Measurements from ENCODE around the gene SLC43A2. TPM values are rescaled to one million over a fixed set of nuclear protein-coding genes. Genes with fewer than 3 reads are reported as not detected.

SLC43A2 gene
- total and polyA plus RNA-seq, 4 donors, result 0.63 to 7.9 (median 4.7) TPM

DNA sequence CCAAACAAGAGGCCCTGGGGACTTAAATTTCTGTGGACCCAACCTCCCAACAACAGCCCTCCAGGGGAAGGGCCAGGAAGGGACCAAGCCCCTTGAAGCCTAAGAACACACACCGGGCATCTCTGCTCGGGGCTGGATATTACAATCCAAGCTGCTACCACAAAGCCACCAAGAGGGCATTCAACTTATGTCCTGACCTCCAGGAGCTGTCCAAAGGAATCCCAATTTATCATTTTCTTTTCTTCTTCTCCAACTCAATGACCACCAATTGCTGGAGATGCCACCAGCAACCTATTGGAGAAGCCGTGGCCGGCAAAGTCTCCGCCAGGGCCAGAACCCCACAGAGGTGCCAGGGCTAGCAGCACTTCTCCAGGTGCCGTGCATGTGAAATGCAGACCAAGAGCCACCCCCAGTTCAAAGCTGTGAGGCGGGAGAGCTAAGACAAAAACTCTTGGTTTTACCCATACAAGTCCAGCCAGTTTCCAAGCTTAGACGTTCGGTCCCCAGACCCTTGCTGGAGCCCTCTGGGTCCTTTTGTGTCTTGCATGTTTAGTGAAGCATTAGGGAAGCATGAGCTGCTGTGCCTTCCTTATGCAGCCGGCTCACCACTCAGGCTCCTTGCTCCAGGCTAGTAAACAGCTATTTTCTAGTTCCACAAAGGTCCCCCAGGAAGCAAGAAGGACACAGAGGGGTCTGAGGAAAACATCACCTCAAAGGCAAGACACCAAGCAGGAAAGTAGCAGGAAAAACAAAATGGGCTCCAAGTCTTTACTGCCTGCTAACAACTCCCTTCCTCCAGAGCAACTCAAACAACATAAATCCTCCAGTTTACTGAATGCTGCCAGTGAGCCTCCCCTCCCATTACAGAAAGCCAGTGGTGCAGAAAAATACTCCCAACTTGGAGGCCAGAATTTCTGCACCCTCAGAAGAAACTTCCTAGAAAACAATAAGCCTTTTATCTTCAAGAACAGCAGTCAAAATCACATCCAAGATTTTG lies 69.3 kb downstream of the SLC43A2 start:
- H3K27ac ChIP-seq (ENCODE audit: low read depth in 1 of 2, low read length in 2 of 2), result no peak overlapping the region
- H3K4me3 ChIP-seq (ENCODE audit: low read depth in 1 of 3, low read length in 3 of 3), result no peak overlapping the region

DNA sequence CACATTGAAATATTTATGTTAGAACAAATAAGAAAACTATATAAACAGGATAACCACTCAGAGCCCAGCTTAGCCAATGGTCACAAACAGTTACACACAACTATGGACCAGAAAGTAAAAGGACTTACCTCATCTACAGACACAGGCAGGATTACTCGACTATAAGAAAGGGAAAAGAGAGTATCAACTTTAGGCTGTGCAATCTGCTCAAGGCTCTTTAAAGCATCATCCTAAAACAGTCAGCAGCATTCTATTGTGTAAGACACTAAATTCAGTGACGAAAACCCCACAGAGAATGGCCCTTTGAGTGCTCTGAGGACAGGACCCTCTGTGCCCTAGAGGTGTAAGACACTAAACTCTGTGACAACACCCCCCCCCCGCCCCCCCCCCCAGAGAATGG lies 70.2 kb downstream of the SLC43A2 start:
- no peak overlapping the region for H3K9ac ChIP-seq (ENCODE audit: low read depth in 1 of 2, low read length in 2 of 2)
- WGBS, result 63% methylated on average over 3 of the region's 3 CpGs
- TF ChIP-seq NR2F2 (IDR thresholded peaks at IDR 0.05) (no peak), JUND (IDR thresholded peaks at IDR 0.05) (no peak), FOXA1 (IDR thresholded peaks at IDR 0.05) (no peak), RAD21 (IDR thresholded peaks at IDR 0.05) (no peak), GABPA (IDR thresholded peaks at IDR 0.05 in 1 of 2, conservative IDR thresholded peaks at IDR 0.05 in 1 of 2) (no peak), RXRA (IDR thresholded peaks at IDR 0.05) (no peak)
- TF ChIP-seq, protein P1, sequence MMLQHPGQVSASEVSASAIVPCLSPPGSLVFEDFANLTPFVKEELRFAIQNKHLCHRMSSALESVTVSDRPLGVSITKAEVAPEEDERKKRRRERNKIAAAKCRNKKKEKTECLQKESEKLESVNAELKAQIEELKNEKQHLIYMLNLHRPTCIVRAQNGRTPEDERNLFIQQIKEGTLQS (IDR thresholded peaks at IDR 0.05), result no peak
- TF ChIP-seq, protein P2, sequence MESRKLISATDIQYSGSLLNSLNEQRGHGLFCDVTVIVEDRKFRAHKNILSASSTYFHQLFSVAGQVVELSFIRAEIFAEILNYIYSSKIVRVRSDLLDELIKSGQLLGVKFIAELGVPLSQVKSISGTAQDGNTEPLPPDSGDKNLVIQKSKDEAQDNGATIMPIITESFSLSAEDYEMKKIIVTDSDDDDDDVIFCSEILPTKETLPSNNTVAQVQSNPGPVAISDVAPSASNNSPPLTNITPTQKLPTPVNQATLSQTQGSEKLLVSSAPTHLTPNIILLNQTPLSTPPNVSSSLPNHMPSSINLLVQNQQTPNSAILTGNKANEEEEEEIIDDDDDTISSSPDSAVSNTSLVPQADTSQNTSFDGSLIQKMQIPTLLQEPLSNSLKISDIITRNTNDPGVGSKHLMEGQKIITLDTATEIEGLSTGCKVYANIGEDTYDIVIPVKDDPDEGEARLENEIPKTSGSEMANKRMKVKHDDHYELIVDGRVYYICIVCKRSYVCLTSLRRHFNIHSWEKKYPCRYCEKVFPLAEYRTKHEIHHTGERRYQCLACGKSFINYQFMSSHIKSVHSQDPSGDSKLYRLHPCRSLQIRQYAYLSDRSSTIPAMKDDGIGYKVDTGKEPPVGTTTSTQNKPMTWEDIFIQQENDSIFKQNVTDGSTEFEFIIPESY (IDR thresholded peaks at IDR 0.05), result no peak
- H3K4me1 ChIP-seq (ENCODE audit: control insufficient read depth in 4 of 4, insufficient read depth in 4 of 4, low read length in 3 of 4), result peaks cover 17 to 43% (median 40%) of the 10 kb centered on the region in 4 donors
- DNase-seq (ENCODE audit: low spot score), result no peak
- H3K27ac ChIP-seq (ENCODE audit: low read depth in 1 of 2, low read length in 2 of 2), result no peak overlapping the region
- H3K27me3 ChIP-seq (ENCODE audit: control insufficient read depth in 4 of 4, insufficient read depth in 4 of 4, low read length in 3 of 4), result no peaks in the 10 kb centered on the region
- H3K4me3 ChIP-seq (ENCODE audit: low read depth in 1 of 3, low read length in 3 of 3), result no peak overlapping the region
- H3K9me3 ChIP-seq (ENCODE audit: control insufficient read depth in 4 of 4, low read length in 3 of 4), result no peaks in the 10 kb centered on the region
- no peaks in the 10 kb centered on the region for H3K36me3 ChIP-seq (ENCODE audit: control insufficient read depth in 4 of 4, insufficient read depth in 3 of 4, low read depth in 1 of 4, low read length in 3 of 4)

More for the DNA sequence above, 69.3 kb downstream of the SLC43A2 start:
- Histone ChIP-seq H3K36me3 (ENCODE audit: control insufficient read depth in 4 of 4, insufficient read depth in 3 of 4, low read depth in 1 of 4, low read length in 3 of 4) (no peaks in the 10 kb centered on the region), H3K9me3 (ENCODE audit: control insufficient read depth in 4 of 4, low read length in 3 of 4) (no peaks in the 10 kb centered on the region), H3K9ac (ENCODE audit: low read depth in 1 of 2, low read length in 2 of 2) (no peak overlapping the region), H3K27me3 (ENCODE audit: control insufficient read depth in 4 of 4, insufficient read depth in 4 of 4, low read length in 3 of 4) (no peaks in the 10 kb centered on the region), H3K4me1 (ENCODE audit: control insufficient read depth in 4 of 4, insufficient read depth in 4 of 4, low read length in 3 of 4) (peaks cover 17 to 35% (median 31%) of the 10 kb centered on the region in 4 donors)
- TF ChIP-seq HNF4A (conservative IDR thresholded peaks at IDR 0.05), result no peak
- no peak for TF ChIP-seq GABPA (IDR thresholded peaks at IDR 0.05 in 1 of 2, conservative IDR thresholded peaks at IDR 0.05 in 1 of 2)
- TF ChIP-seq RXRA (IDR thresholded peaks at IDR 0.05), result no peak
- no peak for DNase-seq (ENCODE audit: low spot score)
- WGBS, result 94% methylated on average over 10 of the region's 10 CpGs

DNA sequence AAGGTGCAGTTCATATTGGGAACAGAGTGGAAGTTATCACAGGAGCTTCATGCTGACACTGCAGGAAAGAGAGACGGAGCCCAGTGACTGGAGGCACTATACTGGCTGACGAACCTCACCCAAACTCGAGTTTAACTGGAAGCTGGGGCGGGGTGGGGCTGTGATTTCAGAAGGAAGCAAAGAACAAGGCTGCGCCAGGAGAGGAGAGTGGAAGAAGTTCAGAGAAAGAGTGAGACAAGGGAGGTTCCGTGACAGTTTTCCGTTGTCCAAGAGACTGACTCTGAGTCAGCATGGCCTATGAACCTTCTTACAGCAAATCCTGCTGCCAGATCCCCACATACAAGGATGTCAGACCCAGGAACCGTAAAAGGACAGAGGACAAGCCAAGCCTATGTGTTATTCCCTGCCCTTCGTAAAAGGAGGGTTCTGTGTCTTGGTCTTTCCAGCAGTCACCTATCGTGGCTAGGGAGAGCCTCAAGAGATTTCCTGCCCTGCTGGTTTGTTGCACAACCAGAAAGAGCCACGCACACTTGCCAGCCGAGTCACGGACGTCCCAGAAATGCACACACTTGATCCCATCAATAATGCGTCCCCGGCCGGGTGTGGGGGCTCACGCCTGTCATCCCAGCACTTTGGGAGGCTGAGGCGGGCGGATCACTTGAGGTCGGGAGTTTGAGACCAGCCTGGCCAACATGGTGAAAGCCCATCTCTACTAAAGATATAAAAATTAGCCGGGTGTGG lies 71.1 kb downstream of the SLC43A2 start:
- H3K4me1 ChIP-seq (ENCODE audit: control insufficient read depth in 4 of 4, insufficient read depth in 4 of 4, low read length in 3 of 4), result peaks cover 17 to 48% (median 39%) of the 10 kb centered on the region in 4 donors

More for the DNA sequence above, 71.1 kb downstream of the SLC43A2 start:
- H3K27ac ChIP-seq (ENCODE audit: low read depth in 1 of 2, low read length in 2 of 2), result no peak overlapping the region
- no peaks in the 10 kb centered on the region for H3K27me3 ChIP-seq (ENCODE audit: control insufficient read depth in 4 of 4, insufficient read depth in 4 of 4, low read length in 3 of 4)
- peaks cover 0 to 2% (median under 1%) of the 10 kb centered on the region in 4 donors for H3K36me3 ChIP-seq (ENCODE audit: control insufficient read depth in 4 of 4, insufficient read depth in 3 of 4, low read depth in 1 of 4, low read length in 3 of 4)
- no peak overlapping the region for H3K4me3 ChIP-seq (ENCODE audit: low read depth in 1 of 3, low read length in 3 of 3)
- 80% methylated on average over 22 of the region's 22 CpGs for WGBS
- TF ChIP-seq, protein P3, sequence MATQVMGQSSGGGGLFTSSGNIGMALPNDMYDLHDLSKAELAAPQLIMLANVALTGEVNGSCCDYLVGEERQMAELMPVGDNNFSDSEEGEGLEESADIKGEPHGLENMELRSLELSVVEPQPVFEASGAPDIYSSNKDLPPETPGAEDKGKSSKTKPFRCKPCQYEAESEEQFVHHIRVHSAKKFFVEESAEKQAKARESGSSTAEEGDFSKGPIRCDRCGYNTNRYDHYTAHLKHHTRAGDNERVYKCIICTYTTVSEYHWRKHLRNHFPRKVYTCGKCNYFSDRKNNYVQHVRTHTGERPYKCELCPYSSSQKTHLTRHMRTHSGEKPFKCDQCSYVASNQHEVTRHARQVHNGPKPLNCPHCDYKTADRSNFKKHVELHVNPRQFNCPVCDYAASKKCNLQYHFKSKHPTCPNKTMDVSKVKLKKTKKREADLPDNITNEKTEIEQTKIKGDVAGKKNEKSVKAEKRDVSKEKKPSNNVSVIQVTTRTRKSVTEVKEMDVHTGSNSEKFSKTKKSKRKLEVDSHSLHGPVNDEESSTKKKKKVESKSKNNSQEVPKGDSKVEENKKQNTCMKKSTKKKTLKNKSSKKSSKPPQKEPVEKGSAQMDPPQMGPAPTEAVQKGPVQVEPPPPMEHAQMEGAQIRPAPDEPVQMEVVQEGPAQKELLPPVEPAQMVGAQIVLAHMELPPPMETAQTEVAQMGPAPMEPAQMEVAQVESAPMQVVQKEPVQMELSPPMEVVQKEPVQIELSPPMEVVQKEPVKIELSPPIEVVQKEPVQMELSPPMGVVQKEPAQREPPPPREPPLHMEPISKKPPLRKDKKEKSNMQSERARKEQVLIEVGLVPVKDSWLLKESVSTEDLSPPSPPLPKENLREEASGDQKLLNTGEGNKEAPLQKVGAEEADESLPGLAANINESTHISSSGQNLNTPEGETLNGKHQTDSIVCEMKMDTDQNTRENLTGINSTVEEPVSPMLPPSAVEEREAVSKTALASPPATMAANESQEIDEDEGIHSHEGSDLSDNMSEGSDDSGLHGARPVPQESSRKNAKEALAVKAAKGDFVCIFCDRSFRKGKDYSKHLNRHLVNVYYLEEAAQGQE (IDR thresholded peaks at IDR 0.05), result no peak
- TF ChIP-seq FOXA1 (IDR thresholded peaks at IDR 0.05) (no peak), GABPA (IDR thresholded peaks at IDR 0.05 in 1 of 2, conservative IDR thresholded peaks at IDR 0.05 in 1 of 2) (no peak), HNF4G (IDR thresholded peaks at IDR 0.05) (no peak), SP1 (IDR thresholded peaks at IDR 0.05) (no peak)
- TF ChIP-seq, protein P4, sequence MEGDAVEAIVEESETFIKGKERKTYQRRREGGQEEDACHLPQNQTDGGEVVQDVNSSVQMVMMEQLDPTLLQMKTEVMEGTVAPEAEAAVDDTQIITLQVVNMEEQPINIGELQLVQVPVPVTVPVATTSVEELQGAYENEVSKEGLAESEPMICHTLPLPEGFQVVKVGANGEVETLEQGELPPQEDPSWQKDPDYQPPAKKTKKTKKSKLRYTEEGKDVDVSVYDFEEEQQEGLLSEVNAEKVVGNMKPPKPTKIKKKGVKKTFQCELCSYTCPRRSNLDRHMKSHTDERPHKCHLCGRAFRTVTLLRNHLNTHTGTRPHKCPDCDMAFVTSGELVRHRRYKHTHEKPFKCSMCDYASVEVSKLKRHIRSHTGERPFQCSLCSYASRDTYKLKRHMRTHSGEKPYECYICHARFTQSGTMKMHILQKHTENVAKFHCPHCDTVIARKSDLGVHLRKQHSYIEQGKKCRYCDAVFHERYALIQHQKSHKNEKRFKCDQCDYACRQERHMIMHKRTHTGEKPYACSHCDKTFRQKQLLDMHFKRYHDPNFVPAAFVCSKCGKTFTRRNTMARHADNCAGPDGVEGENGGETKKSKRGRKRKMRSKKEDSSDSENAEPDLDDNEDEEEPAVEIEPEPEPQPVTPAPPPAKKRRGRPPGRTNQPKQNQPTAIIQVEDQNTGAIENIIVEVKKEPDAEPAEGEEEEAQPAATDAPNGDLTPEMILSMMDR (IDR thresholded peaks at IDR 0.05; ENCODE audit: low read depth, low read length, missing input control), result no peak
- H3K9me3 ChIP-seq (ENCODE audit: control insufficient read depth in 4 of 4, low read length in 3 of 4), result no peaks in the 10 kb centered on the region
- no peak overlapping the region for H3K9ac ChIP-seq (ENCODE audit: low read depth in 1 of 2, low read length in 2 of 2)
- DNase-seq (ENCODE audit: low spot score), result no peak

Measured in liver (tissue), 9 donors.